ENCODE measurements around the gene ZMYND19.
"Not testable (repeated sequence)": the region's sequence is repeated elsewhere in the genome, so short reads cannot be mapped to it uniquely, and the experiment has no call there.

DNA sequence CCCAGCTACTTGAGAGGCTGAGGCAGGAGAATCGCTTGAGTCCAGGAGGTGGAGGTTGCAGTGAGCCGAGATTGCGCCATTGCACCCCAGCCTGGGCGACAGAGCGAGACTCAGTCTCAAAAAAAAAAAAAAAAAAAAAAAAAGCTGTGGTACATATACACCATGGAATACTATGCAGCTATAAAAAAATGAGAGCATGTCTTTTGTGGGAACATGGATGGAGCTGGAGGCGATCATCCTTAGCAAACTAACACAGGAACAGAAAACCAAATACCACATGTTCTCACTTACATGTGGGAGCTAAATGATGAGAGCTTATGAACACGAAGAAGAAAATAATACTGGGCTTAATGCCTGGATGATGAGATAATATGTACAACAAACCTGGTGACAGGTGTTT lies 6.3 kb upstream of the ZMYND19 start:
- TF ChIP-seq, protein P1, sequence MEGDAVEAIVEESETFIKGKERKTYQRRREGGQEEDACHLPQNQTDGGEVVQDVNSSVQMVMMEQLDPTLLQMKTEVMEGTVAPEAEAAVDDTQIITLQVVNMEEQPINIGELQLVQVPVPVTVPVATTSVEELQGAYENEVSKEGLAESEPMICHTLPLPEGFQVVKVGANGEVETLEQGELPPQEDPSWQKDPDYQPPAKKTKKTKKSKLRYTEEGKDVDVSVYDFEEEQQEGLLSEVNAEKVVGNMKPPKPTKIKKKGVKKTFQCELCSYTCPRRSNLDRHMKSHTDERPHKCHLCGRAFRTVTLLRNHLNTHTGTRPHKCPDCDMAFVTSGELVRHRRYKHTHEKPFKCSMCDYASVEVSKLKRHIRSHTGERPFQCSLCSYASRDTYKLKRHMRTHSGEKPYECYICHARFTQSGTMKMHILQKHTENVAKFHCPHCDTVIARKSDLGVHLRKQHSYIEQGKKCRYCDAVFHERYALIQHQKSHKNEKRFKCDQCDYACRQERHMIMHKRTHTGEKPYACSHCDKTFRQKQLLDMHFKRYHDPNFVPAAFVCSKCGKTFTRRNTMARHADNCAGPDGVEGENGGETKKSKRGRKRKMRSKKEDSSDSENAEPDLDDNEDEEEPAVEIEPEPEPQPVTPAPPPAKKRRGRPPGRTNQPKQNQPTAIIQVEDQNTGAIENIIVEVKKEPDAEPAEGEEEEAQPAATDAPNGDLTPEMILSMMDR (IDR thresholded peaks at IDR 0.05; ENCODE audit: insufficient read depth, low read length, poor library complexity, severe bottlenecking): not testable (repeated sequence)
- TF ChIP-seq EZH2phosphoT487 (conservative IDR thresholded peaks at IDR 0.05; ENCODE audit: low read length): not testable (repeated sequence)
